RWPE2 (cell line): ENCODE measurements around the gene RNFT1.

Source experiments
- ATAC-seq: fragments of 200-7000 bp; cut with Tn5 transposase; 3 replicates; pipeline ENCODE4 v1.9.1; 2021; ENCODE audit warnings: low read depth
- DNase-seq: peaks from one replicate; pipeline ENCODE4 v3.0.0-alpha.2; 2020; ENCODE audit warnings: low spot score
- H3K27ac ChIP-seq: fragments of 450-650 bp; 2 replicates; pipeline ENCODE4 v1.5.1; 2017; ENCODE audit warnings: mild to moderate bottlenecking; ENCODE audit not compliant: poor library complexity, severe bottlenecking
- H3K27me3 ChIP-seq: fragments of 250-450 bp; sonication (Bioruptor Pico); 2 replicates; pipeline ENCODE4 v1.5.1; 2021; ENCODE audit warnings: mild to moderate bottlenecking, moderate library complexity; ENCODE audit not compliant: insufficient read depth, poor library complexity, severe bottlenecking
- H3K36me3 ChIP-seq: fragments of 250-450 bp; sonication (Bioruptor Pico); 2 replicates; pipeline ENCODE4 v1.5.1; 2020; ENCODE audit warnings: low read depth, mild to moderate bottlenecking, moderate library complexity
- H3K4me1 ChIP-seq: fragments of 250-450 bp; sonication (Bioruptor Pico); 2 replicates; pipeline ENCODE4 v1.5.1; 2021; ENCODE audit warnings: mild to moderate bottlenecking, moderate library complexity; ENCODE audit not compliant: insufficient read depth, poor library complexity, severe bottlenecking
- H3K4me3 ChIP-seq: fragments of 250-450 bp; sonication (Bioruptor Pico); 2 replicates; pipeline ENCODE4 v1.5.1; 2021; ENCODE audit warnings: mild to moderate bottlenecking, moderate library complexity; ENCODE audit not compliant: severe bottlenecking
- H3K9me3 ChIP-seq: fragments of 250-450 bp; sonication (Bioruptor Pico); 2 replicates; pipeline ENCODE4 v1.5.1; 2021; ENCODE audit warnings: mild to moderate bottlenecking, moderate library complexity; ENCODE audit not compliant: severe bottlenecking
- CTCF ChIP-seq: fragments of 450-650 bp; IDR thresholded peaks from one replicate; pipeline ENCODE4 v1.5.1; 2017; ENCODE audit warnings: mild to moderate bottlenecking, moderate library complexity; ENCODE audit not compliant: poor library complexity, severe bottlenecking

The RNFT1 gene

GRCh38 chr17:59916446-59916845 lies 48.1 kb downstream of the RNFT1 start:
- DNase-seq (no peak), ATAC-seq (no peak)
- Histone ChIP-seq H3K4me1 (peaks cover 3% of the 10 kb centered on the region), H3K36me3 (peaks cover 94% of the 10 kb centered on the region), H3K27me3 (no peaks in the 10 kb centered on the region), H3K27ac (no peak overlapping the region), H3K4me3 (no peak overlapping the region), H3K9me3 (no peaks in the 10 kb centered on the region)
- TF ChIP-seq CTCF = no peak

GRCh38 chr17:59914274-59914854 lies 50.2 kb downstream of the RNFT1 start:
- peaks cover 92% of the 10 kb centered on the region for H3K36me3 ChIP-seq

GRCh38 chr17:59907467-59907866 lies 57.1 kb downstream of the RNFT1 start:
- no peak for ATAC-seq
- TF ChIP-seq CTCF = no peak
- Histone ChIP-seq H3K27me3 (no peaks in the 10 kb centered on the region), H3K9me3 (no peaks in the 10 kb centered on the region), H3K36me3 (peaks cover 39% of the 10 kb centered on the region), H3K4me3 (no peak overlapping the region), H3K4me1 (no peaks in the 10 kb centered on the region), H3K27ac (no peak overlapping the region)
- DNase-seq = no peak

More at GRCh38 chr17:59914274-59914854, 50.2 kb downstream of the RNFT1 start:
- Histone ChIP-seq H3K9me3 (no peaks in the 10 kb centered on the region), H3K27me3 (no peaks in the 10 kb centered on the region), H3K4me1 (peaks cover 3% of the 10 kb centered on the region), H3K4me3 (no peak overlapping the region), H3K27ac (no peak overlapping the region)
- TF ChIP-seq CTCF = peak; percentile 91
- ATAC-seq = no peak
- no peak for DNase-seq

GRCh38 chr17:59903455-59903854 lies 61.1 kb downstream of the RNFT1 start:
- no peak for TF ChIP-seq CTCF
- no peak for DNase-seq
- ATAC-seq = no peak
- Histone ChIP-seq H3K9me3 (no peaks in the 10 kb centered on the region), H3K27ac (no peak overlapping the region), H3K27me3 (no peaks in the 10 kb centered on the region), H3K4me1 (peaks cover 3% of the 10 kb centered on the region), H3K36me3 (peaks cover 30% of the 10 kb centered on the region), H3K4me3 (no peak overlapping the region)
